Esophagus (tissue), 2 donors: ENCODE measurements around the gene TRAF3. TPM values are rescaled to one million over a fixed set of nuclear protein-coding genes. Genes with fewer than 3 reads are reported as not detected.

Source experiments
- H3K27ac ChIP-seq, 2 donors: one replicate each; pipeline ENCODE4 v1.5.1; 2013; ENCODE audit warnings: low read depth in 2 of 2, mild to moderate bottlenecking in 2 of 2, inconsistent platforms in 1 of 2, low read length in 1 of 2, moderate library complexity in 1 of 2
- H3K27me3 ChIP-seq, 2 donors: one replicate each; pipeline ENCODE4 v1.6.1; 2013; ENCODE audit warnings: low read length in 2 of 2, control low read depth in 1 of 2, mild to moderate bottlenecking in 1 of 2; ENCODE audit not compliant: insufficient read depth in 2 of 2, control insufficient read depth in 1 of 2
- H3K36me3 ChIP-seq, 2 donors: one replicate each; pipeline ENCODE4 v1.6.1; 2013; ENCODE audit warnings: low read length in 1 of 2; ENCODE audit not compliant: control insufficient read depth in 2 of 2, insufficient read depth in 2 of 2
- H3K4me1 ChIP-seq, 2 donors: one replicate each; pipeline ENCODE4 v1.6.1; 2013; ENCODE audit warnings: low read length in 1 of 2; ENCODE audit not compliant: control insufficient read depth in 2 of 2, insufficient read depth in 2 of 2
- H3K4me3 ChIP-seq, 2 donors: one replicate each; pipeline ENCODE4 v1.5.1; 2013; ENCODE audit warnings: low read length in 2 of 2, mild to moderate bottlenecking in 2 of 2, low read depth in 1 of 2, moderate library complexity in 1 of 2
- H3K9me3 ChIP-seq, 2 donors: one replicate each; pipeline ENCODE4 v1.6.1; 2013; ENCODE audit warnings: mild to moderate bottlenecking in 2 of 2, low read depth in 1 of 2, low read length in 1 of 2, moderate library complexity in 1 of 2; ENCODE audit not compliant: control insufficient read depth in 2 of 2, insufficient read depth in 1 of 2
- WGBS, 2 donors: extraction: QIAGEN DNeasy Blood & Tissue Kit; methylation state at CpG; one replicate each; pipeline ENCODE4 v1.1.7; 2013; 5-methylcytosine and 5-hydroxymethylcytosine counted together
- polyA plus RNA-seq, 2 donors: library from polyadenylated mRNA; stranded (reverse); fragments of 200-250 nt; gene quantifications; one replicate each; pipeline ENCODE4 v1.2.3, GENCODE V29; 2013
- donor health status: healthy with polysubstance abuse.
- donor health status: Bipolar disorder and iron deficiency.

TRAF3 gene
- polyA plus RNA-seq, 2 donors: 3.8 to 4.9 TPM

GRCh38 chr14:102927346-102927877 is 150.2 kb downstream of the TRAF3 start:
- peak overlapping the region; percentile 90 to 91 for H3K27ac ChIP-seq
- H3K36me3 ChIP-seq: peaks cover 0 to 12% of the 10 kb centered on the region in 2 donors
- peak overlapping the region; percentile 54 to 61 for H3K4me3 ChIP-seq
- peaks cover 6 to 49% of the 10 kb centered on the region in 2 donors for H3K4me1 ChIP-seq
- WGBS, 2 donors: 44 to 45% methylated on average over 19 of the region's 19 CpGs
- H3K27me3 ChIP-seq: peaks cover 0 to 18% of the 10 kb centered on the region in 2 donors
- no peaks in the 10 kb centered on the region for H3K9me3 ChIP-seq

GRCh38 chr14:102927878-102928411 is 150.7 kb downstream of the TRAF3 start:
- peaks cover 0 to 17% of the 10 kb centered on the region in 2 donors for H3K27me3 ChIP-seq
- peak overlapping the region; percentile 54 to 61 for H3K4me3 ChIP-seq
- peaks cover 6 to 44% of the 10 kb centered on the region in 2 donors for H3K4me1 ChIP-seq
- peaks cover 0 to 16% of the 10 kb centered on the region in 2 donors for H3K36me3 ChIP-seq
- H3K27ac ChIP-seq: peak overlapping the region; percentile 90 to 91
- H3K9me3 ChIP-seq: no peaks in the 10 kb centered on the region
- 12 to 18% methylated on average over 32 to 35 of the region's 35 CpGs for WGBS, 2 donors

- WGBS, 2 donors: 3% methylated on average over 90 to 94 of the region's 94 CpGs
- Histone ChIP-seq H3K4me1 (peaks cover 5 to 37% of the 10 kb centered on the region in 2 donors), H3K27ac (peak overlapping the region; percentile 90 to 91), H3K36me3 (peaks cover 0 to 22% of the 10 kb centered on the region in 2 donors), H3K9me3 (no peaks in the 10 kb centered on the region), H3K4me3 (peak overlapping the region; percentile 54 to 61), H3K27me3 (peaks cover 0 to 13% of the 10 kb centered on the region in 2 donors)
These were observed 151.4 kb downstream of the TRAF3 start for GRCh38 chr14:102928412-102929240.

GRCh38 chr14:102929241-102930137 is 152.2 kb downstream of the TRAF3 start:
- Histone ChIP-seq H3K9me3 (no peaks in the 10 kb centered on the region), H3K27ac (peak overlapping the region in 1 of 2 donors; percentile 90), H3K4me1 (peaks cover 4 to 34% of the 10 kb centered on the region in 2 donors), H3K4me3 (peak overlapping the region; percentile 54 to 61), H3K27me3 (peaks cover 0 to 12% of the 10 kb centered on the region in 2 donors), H3K36me3 (peaks cover 0 to 25% of the 10 kb centered on the region in 2 donors)
- WGBS, 2 donors: 3% methylated on average over 76 to 94 of the region's 94 CpGs

GRCh38 chr14:102930138-102930752 is 153.0 kb downstream of the TRAF3 start:
- H3K36me3 ChIP-seq: peaks cover 0 to 25% of the 10 kb centered on the region in 2 donors
- WGBS, 2 donors: 9 to 10% methylated on average over 58 to 74 of the region's 74 CpGs
- peaks cover 0 to 12% of the 10 kb centered on the region in 2 donors for H3K27me3 ChIP-seq
- peak overlapping the region; percentile 54 to 61 for H3K4me3 ChIP-seq
- no peaks in the 10 kb centered on the region for H3K9me3 ChIP-seq
- H3K4me1 ChIP-seq: peaks cover 4 to 34% of the 10 kb centered on the region in 2 donors
- no peak overlapping the region for H3K27ac ChIP-seq

- peaks cover 0 to 12% of the 10 kb centered on the region in 2 donors for H3K27me3 ChIP-seq
- H3K4me3 ChIP-seq: peak overlapping the region in 1 of 2 donors; percentile 54
- H3K4me1 ChIP-seq: peaks cover 4 to 34% of the 10 kb centered on the region in 2 donors
- H3K9me3 ChIP-seq: no peaks in the 10 kb centered on the region
- peaks cover 0 to 25% of the 10 kb centered on the region in 2 donors for H3K36me3 ChIP-seq
- H3K27ac ChIP-seq: no peak overlapping the region
- 63 to 65% methylated on average over 34 of the region's 34 CpGs for WGBS, 2 donors
These were observed 153.7 kb downstream of the TRAF3 start for GRCh38 chr14:102930753-102931579.

GRCh38 chr14:102931580-102932285 is 154.5 kb downstream of the TRAF3 start:
- 85 to 90% methylated on average over 12 of the region's 12 CpGs for whole genome bisulfite sequencing, 2 donors
- H3K27ac ChIP-seq: no peak overlapping the region
- H3K27me3 ChIP-seq: peaks cover 0 to 12% of the 10 kb centered on the region in 2 donors
- no peaks in the 10 kb centered on the region for H3K9me3 ChIP-seq
- peaks cover 4 to 34% of the 10 kb centered on the region in 2 donors for H3K4me1 ChIP-seq
- no peak overlapping the region for H3K4me3 ChIP-seq
- H3K36me3 ChIP-seq: peaks cover 0 to 25% of the 10 kb centered on the region in 2 donors
